Kidney tubule cell (primary cell): ENCODE measurements around the gene RBM33.

ENCODE experiments used
- DNase-seq: peaks from one replicate; pipeline ENCODE4 v3.0.0-alpha.2; 2018; ENCODE audit warnings: low spot score

RBM33 gene

DNA sequence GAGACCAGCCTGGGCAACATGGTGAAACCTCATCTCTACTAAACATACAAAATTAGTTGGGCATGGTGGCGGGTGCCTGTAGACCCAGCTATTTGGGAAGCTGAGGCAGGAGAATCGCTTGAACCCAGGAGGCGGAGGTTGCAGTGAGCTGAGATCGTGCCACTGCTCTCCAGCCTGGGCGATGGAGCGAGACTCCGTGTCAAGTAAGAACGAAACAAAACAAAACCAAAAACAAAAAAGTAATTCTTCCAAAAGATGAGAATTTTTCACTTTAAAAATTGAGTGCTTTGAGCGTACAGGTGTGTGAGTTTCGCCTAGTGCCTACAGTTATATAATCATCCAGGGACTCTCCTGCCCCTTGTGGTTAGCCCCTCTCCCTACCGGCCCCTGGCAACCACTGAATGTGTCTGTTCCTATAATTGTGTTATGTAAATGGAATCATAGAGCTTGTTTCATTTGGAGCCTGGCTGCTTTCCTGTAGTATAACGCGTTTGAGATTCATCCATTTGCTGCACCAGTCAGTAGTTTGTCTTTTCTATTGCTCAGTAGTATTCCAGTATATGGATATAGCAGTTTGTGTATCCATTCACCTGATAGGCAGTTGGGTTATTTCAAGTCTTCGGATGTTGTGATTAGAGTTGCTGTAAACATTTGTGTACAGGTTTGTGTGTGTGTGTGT is 80.0 kb downstream of the RBM33 start:
- DNase-seq = no peak

DNA sequence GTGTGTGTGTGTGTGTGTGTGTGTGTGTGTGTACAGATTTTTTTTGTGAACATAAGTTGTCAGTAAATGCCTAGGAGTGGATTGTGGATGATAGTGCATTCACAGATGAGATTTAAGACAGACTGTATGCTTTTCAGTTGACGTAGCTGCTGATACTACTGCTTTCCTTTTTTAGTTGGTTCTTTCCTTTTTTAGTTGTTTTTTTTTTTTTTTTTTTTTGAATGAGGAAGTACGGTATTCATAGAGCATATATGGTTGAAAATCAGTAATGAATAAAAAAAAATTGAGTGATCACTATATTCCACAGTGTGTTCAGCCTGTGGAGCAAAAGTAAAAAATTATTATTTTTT is 80.5 kb downstream of the RBM33 start:
- DNase-seq = no peak

DNA sequence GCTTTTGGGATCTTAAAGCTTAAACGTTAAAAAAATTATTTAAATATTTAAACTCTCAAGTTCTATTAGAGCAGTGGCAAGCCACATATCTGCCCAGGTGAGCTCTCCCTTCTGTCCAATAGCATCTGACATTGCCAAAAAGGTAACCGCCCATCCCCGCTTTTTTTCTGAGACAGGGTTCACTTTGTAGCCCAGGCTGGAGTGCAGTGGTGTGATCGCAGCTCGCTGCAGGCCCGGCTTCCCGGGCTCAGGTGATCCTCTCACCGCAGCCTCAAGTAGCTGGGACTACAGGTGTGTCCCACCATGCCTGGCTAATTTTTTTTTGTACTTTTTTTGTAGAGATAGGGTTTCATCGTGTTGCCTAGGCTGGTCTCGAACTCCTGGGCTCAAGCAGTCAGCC is 83.2 kb downstream of the RBM33 start:
- DNase-seq = no peak

DNA sequence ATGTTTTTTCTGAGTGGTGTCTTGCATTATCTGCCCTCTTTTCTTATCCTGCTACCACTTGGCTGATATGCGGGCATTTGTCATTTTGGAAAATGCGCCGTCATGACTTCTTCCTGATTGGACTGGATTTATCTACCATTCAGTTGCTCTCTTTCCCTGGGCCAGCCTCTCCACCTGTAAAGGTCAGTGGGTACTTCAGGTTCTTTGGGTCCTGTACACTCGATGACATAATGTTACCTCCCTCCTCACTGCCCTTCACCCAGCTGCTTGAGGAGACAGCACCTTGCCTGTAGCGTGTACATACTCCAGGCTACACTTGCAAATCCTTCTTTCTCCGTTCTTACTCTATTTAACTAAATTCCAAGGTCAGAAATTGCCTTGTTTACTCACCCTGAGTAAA is 83.7 kb downstream of the RBM33 start:
- no peak for DNase-seq

DNA sequence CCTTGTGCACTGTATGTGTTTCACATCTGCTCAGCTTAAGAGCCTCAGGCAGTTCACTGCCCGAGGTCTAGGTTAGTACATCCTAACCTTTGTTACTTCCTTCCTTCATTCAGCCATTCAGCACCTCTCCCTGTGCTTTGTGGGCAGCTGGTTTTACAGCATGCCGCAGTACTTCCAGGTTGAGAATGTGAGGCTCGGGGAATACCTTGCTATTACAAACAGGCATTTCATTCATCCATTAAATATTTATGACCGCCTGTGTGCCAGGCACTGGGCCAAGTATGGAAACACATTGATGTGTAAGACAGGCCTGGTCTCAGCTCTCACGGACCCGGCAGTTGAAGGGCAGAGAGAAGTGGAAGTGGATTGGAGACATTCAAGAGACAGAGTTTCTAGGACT is 85.4 kb downstream of the RBM33 start:
- peak; percentile 92 for DNase-seq

DNA sequence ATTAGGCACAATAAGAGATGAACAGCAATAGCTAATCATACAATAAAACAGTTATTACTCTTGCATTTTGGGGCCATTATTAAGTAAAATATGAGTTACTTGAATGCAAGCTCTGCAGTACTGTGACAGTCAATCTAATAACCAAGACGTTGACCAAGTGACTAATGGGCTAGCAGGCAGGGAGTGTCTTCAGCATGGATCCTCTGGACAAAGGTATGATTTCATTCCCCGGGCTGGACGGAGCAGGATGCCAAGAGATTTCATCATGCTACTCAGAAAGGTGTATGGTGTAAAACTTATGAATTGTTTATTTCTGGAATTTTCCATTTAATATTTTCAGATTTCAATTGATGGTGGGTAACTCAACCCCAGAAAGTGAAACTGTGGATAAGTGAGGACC is 86.9 kb downstream of the RBM33 start:
- DNase-seq = peak; percentile 77

DNA sequence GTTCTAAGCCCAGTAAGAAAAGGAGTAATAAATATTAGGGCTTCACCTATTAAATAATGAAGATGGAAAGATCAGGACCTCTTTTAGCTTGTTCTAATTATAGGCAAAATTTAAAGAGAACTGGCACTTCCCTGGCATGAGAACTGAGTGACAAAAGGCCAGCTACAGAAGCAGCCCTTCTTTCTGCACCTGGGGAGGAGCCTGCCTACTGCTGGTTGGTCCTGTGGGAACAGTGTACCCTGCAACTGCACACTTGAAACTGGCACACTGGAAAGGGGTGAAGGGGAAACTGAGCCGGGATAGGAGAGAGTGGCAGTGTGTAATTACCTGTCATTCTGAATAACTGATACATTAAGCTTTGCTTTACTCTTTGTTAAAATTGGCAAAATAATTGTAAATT is 87.4 kb downstream of the RBM33 start:
- DNase-seq = no peak

DNA sequence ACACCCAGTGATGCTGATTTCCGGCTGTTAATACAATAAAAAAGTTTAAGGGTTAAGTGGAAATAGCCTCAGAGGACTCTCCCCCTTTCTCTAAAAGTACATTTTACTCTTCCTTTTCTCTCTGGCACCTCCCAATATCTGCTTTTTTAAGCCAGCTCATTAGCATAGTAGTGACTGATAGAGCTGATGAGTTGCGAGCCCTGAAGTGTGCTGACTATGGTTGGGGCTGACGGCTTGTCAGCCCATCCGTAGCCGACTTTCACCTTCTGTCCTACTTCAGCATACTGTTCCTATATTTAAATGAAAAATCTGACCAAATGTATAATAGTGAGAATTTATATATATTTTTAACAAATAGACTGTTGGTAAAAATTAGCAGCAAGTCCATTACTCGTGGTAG is 87.8 kb downstream of the RBM33 start:
- DNase-seq = no peak

DNA sequence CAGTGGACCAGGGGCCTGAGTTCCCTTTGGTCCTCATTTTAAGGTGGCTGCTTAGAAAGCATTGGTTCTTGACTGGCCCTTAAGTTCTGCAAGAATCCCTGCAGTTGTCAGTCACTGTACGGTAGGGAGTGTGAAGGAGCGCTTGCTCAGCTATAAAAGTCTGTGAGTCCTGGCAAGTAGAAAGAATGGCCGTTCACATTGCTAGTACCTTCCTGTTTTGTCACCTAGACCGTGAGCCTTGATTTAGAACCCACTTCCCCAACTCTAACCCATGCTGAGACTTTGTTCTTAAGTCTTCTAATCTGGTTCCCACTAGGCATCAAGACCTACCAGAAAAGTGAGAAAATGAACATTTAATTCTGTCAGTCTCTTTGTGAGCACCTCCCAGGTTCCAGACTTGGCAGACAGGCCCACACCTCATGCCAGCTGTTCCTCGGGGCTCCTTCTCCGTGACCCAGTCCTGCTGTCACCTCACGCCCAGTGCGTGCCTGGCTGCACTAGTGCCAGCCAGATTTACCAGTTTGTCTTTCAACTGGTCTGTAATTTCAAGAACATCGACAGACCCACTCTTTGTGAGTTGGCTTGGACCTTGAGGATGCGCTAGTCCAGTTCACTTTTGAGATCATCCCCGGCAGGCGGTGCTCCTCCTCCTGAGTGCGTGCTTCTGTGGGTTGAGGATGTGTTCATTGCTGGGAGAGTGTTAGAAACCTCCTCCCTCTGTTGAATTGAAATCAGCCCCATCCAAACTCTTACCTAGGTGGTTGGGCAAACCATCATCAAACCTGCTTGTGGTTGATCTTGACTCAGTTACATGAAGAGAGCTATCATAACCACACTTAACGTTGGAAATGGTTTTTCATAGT is 89.4 kb downstream of the RBM33 start:
- no peak for DNase-seq

DNA sequence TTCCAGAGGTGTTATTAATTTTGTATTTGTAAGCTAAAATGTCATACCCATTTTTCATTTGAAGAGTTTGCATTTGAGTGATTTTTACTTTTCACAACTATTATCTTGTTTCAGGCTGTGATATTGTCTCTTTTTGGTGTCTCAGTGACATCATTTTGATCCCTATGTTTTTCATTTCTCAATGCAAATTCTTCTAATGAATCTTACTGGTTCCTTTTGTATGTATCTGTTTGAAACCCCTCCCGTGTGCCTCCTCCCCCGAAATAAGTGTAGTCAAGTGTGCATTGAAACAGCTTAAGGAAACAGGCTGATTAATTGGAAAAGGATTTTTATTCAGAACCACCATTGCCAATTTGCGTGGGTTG is 90.0 kb downstream of the RBM33 start:
- DNase-seq = no peak

DNA sequence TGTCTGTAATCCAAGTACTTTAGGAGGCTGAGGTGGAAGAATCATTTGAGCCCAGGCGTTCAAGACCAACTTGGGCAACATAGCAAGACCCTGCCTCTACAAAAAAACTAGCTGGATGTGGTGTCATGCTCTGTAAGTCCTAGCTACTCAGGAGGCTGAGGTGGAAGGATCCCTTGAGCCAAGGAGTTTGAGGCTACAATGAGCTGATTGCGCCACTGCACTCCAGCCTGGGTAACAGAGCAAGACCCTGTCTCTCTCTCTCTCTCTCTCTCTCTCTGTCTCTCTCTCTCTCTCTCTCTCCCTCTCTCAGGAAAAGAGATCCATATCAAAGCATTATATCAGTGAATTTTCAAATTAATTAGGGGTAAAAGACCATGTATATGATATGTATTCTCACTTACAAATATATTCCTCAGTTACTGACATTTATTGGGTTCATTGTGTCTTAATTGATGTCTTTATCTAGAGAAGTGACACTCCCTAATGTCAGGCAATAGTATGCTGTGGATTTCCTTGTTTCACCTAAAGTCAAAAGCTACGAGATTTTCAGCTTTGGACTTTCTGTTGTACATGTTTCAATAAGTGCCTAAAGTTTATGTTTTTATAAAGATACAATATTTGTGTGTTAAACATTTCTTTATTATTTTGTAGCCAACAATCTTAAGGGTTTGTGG is 91.1 kb downstream of the RBM33 start:
- no peak for DNase-seq

DNA sequence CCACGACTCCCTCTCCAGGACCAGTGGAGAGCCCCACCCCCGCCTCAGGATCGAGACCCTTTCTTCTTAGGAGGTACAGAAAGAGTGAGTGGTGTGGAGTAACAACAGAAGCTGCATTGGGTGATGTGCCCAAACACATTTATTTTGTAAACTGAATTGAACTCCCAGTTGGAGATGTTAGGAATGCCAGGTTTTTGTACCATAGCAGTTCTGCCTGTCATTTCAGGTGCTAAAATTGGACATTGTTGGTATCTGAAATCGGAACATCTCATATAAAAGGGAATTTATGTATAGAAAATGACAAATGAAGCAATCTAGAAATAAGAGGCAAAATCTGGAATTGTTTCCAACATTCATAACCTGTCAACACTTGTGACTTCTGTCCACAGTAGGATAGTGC is 93.1 kb downstream of the RBM33 start:
- no peak for DNase-seq

DNA sequence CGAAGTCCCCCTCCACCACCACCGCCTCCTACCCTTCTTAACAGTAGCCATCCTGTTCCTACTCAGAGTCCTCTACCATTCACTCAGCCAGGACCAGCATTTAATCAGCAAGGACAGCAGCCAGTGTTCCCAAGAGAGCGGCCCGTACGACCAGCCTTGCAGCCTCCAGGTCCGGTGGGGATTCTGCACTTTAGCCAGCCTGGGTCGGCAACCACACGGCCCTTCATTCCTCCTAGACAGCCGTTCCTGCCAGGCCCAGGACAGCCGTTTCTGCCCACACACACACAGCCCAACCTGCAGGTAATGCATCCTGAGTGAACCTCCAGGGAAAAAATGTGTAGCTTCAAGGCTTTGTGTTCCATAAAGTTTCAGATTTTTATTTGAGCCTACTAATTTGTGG is 93.6 kb downstream of the RBM33 start:
- no peak for DNase-seq

DNA sequence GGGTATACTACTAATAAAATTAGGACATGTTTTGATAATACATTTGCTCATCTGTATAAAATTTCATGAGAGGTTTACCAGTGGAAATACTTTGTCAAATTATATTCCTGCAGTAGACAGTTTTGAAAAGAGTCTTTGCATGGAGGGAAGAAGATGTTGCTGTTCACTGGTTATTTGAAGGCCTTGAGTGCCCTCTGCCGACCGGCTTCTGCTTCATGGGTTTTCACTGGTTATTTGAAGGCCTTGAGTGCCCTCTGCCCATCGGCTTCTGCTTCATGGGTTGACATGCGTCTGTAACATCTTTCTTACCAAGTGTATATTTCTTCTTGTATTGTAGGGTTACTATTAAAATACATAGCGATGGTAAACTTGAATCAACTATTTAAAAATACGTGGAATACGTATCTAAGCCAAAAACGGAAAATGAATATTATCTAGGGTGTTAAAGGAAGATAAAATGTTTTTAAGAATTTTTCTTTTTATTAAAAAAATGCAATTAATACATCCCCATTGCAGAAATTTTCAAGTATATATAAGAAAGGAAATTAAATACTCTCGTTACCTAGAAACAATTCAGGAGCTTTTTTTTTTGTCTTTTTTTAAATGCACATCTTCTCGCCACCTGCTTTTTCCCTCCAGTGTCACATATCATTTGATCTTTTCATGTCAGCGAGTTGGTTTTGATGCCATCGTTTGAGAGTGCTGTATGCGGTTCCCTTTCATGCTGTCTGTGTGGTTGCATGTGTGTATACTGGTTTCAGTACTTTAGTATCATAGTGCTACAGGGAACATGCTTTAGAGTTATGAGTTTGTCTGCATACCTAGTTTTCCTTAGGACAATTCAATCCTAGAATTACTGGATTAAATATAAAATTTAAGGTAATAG is 94.4 kb downstream of the RBM33 start:
- peak; percentile 78 for DNase-seq

DNA sequence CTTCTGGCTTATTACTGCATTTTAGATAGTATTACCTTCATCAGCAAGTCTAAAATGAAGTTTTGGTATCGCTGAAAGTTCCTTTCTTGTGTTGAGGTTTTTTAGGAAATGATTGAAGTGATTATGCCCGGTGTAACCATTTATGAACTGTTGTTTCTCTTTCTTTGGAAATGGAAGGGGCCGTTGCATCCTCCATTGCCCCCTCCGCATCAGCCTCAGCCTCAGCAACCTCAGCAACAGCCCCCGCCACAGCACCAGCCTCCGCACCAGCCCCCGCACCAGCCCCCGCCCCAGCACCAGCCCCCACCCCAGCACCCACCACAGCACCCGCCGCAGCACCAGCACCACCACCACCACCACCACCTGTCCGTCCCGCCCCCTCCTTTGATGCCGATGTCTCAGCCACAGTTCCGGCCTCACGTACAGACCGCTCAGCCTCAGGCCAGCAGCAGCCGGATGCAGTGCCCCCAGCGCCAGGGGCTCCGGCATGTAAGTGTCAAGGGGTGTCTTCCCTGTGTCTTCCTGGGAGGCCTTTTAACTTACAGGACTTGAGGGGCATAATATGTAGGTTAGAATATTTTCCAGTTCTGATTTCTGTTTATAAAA is 95.2 kb downstream of the RBM33 start:
- no peak for DNase-seq

DNA sequence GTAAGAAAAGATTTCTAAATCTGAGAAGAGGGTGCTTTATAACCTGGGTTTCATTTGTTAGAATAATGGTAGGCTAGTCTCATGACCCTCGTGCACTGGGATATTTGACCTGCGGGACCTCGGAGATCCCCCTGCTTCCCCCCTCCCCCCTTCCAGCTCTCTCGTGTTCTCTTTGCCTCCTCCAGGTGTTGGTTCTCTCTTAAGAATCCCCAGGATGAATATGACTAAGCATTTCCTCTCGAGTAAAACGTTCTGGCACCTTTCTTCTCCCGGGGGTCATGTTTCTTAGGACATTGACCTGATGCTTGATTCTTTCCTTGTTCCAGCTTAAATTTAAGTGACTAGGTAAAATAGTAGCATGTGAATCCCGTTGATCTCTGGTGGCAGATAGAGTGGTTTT is 96.6 kb downstream of the RBM33 start:
- no peak for DNase-seq

DNA sequence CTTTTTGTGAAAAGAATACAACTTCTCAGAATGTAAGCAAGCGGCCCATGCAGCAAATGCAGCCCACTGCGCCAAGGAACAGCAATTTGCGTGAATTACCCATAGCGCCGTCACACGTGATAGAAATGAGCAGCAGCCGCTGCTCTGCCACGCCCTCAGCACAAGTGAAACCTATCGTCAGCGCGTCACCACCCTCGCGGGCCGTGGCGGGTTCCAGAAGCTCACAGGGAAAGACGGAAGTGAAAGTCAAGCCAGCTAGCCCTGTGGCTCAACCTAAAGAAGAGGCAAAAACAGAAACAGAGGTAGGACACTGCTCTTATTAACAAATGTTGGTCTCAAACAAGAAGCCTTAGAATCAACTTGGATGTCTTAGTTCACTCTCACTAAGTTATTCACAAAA is 97.3 kb downstream of the RBM33 start:
- no peak for DNase-seq

DNA sequence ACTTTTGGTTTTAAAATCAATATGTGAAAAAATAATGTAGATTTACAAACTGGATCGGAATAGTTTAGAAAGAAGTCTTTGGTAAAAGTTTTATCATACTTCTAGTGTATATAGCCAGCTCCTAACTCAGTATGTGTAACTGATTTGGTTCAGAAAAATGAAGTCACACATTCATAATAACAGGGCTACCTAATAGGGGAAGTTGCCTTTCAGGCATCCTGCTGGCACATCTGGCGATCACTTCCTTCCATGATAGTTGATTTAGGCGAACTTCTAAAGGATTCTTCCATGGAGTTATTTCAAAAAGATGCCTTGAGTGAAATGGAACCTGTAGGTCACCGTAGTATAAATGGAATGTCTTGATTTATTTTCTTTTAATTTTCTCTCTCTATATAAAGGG is 98.7 kb downstream of the RBM33 start:
- no peak for DNase-seq

DNA sequence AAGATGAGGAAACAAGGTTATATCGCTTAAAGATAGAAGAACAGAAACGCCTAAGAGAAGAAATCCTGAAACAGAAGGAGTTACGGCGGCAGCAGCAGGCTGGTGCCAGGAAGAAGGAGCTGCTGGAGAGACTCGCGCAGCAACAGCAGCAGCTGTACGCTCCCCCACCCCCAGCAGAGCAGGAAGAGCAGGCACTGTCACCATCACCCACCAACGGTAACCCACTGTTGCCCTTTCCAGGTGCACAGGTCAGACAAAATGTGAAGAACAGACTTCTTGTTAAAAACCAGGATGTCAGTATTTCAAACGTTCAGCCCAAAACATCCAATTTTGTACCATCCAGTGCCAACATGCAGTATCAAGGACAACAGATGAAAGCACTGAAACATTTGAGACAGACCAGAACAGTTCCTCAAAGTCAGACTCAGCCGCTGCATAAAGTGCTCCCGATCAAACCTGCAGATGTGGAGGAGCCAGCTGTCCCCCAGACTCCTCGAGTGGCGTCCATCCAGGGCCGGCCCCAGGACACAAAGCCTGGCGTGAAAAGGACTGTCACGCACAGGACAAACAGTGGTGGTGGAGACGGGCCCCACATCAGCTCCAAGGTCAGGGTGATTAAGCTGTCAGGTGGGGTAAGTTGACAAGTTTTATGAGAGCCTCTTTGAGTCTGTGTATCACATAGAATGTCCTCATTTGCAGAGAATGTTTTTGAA is 100.7 kb downstream of the RBM33 start:
- no peak for DNase-seq

DNA sequence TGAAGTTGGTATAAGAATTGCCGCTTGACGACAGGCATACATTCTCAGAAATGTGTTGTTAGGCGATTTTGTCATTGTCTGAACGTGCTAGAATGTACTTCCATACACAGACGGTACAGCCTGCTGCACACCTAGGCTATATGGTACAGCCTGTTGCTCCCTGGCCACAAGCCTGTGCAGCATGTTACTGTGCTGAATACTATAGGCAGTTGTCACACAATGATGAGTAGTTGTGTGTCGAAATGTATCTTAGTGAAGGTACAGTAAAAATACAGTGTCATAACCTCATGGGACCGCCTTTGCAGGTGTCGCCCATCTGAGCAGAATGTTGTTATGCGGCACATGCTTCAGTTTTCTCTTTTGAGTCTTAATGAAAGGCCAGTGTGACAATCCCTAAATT is 101.3 kb downstream of the RBM33 start:
- DNase-seq = no peak

DNA sequence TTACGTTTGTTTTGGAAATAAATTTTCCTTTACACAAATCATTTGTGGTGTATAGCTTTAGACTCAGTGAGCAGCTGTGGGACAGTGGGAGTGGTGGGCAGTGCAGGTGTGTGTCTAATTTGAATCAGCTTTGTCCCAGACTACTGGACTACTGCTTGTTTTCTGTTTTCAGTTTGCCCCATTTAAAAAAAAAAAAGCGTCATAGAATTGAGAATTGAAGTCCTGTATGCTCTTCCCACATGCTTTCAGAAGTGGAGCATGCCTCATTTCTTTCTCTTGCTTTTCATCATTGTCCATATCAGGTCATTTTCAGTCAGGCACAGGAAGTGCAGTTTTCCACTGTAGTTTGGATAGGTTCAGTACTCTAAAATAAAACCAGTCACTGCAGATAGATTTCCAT is 101.7 kb downstream of the RBM33 start:
- no peak for DNase-seq
